Neural cell (in vitro differentiated cells): ENCODE measurements around the gene TRIM9. TPM values are rescaled to one million over a fixed set of nuclear protein-coding genes. Genes with fewer than 3 reads are reported as not detected.

ENCODE experiments used
- H2AFZ ChIP-seq: fragments of 200-600, 300-800 bp; sonication (generic), shearing (Covaris generic); 2 replicates; pipeline ENCODE4 v1.6.0; 2014; ENCODE audit warnings: low read depth, mild to moderate bottlenecking, antibody characterized with exemption, low read length, moderate library complexity
- H3F3A ChIP-seq: fragments of 200-600 bp; shearing (Covaris generic); 2 replicates; pipeline ENCODE4 v1.6.1; 2016; ENCODE audit warnings: mild to moderate bottlenecking, moderate library complexity, mixed read lengths, antibody characterized with exemption, low read length; ENCODE audit not compliant: insufficient read depth, poor library complexity, severe bottlenecking
- H3K27ac ChIP-seq: fragments of 200-600, 300-800 bp; sonication (generic), shearing (Covaris generic); 2 replicates; pipeline ENCODE4 v1.5.1; 2014; ENCODE audit warnings: mild to moderate bottlenecking, low read length, moderate library complexity
- H3K27me3 ChIP-seq: fragments of 300-800, 200-600 bp; sonication (generic), shearing (Covaris generic); 2 replicates; pipeline ENCODE4 v1.6.0; 2014; ENCODE audit warnings: mild to moderate bottlenecking, low read depth, low read length, moderate library complexity; ENCODE audit not compliant: insufficient read depth
- H3K36me3 ChIP-seq: fragments of 300-800, 200-600 bp; sonication (generic), shearing (Covaris generic); 2 replicates; pipeline ENCODE4 v1.5.1; 2014; ENCODE audit warnings: mild to moderate bottlenecking, antibody characterized with exemption, low read length, moderate library complexity; ENCODE audit not compliant: insufficient read depth
- H3K4me2 ChIP-seq: fragments of 300-800, 200-600 bp; sonication (generic), shearing (Covaris generic); 2 replicates; pipeline ENCODE4 v1.6.0; 2014; ENCODE audit warnings: mild to moderate bottlenecking, low read length
- H3K4me3 ChIP-seq: fragments of 300-800, 200-600 bp; sonication (generic), shearing (Covaris generic); 2 replicates; pipeline ENCODE4 v1.5.1; 2014; ENCODE audit warnings: mild to moderate bottlenecking, low read length, moderate library complexity
- H3K79me2 ChIP-seq: fragments of 200-600 bp; shearing (Covaris generic); replicated peaks from 2 replicates; pipeline ENCODE4 v1.6.0; 2014; ENCODE audit warnings: mild to moderate bottlenecking, low read length, moderate library complexity; ENCODE audit not compliant: insufficient read depth
- H3K9ac ChIP-seq: fragments of 300-800, 200-600 bp; sonication (generic), shearing (Covaris generic); 2 replicates; pipeline ENCODE4 v1.6.1; 2016; ENCODE audit warnings: mild to moderate bottlenecking, low read length, mixed read lengths
- H3K9me2 ChIP-seq: fragments of 200-600 bp; shearing (Covaris generic); 2 replicates; pipeline ENCODE4 v1.6.1; 2016; ENCODE audit warnings: mild to moderate bottlenecking, low read length, mixed read lengths; ENCODE audit not compliant: insufficient read depth
- H3K9me3 ChIP-seq: fragments of 200-600, 300-800 bp; sonication (generic), shearing (Covaris generic); 2 replicates; pipeline ENCODE4 v1.6.1; 2016; ENCODE audit warnings: mild to moderate bottlenecking, mixed run types, low read length, moderate library complexity, mixed read lengths
- H4K20me1 ChIP-seq: fragments of 200-600 bp; shearing (Covaris generic); 2 replicates; pipeline ENCODE4 v1.6.1; 2016; ENCODE audit warnings: mild to moderate bottlenecking, mixed run types; ENCODE audit not compliant: insufficient read depth
- EP300 ChIP-seq: fragments of 450-650 bp; conservative IDR thresholded peaks from 2 replicates; pipeline ENCODE4 v1.6.1; 2014; ENCODE audit warnings: antibody characterized with exemption, mild to moderate bottlenecking, moderate library complexity; ENCODE audit not compliant: poor library complexity, severe bottlenecking
- EZH2 ChIP-seq: fragments of 200-600, 300-800 bp; shearing (Covaris generic), sonication (generic); IDR thresholded peaks from 2 replicates; pipeline ENCODE4 v1.6.1; 2014; ENCODE audit warnings: antibody characterized with exemption, low read length, borderline replicate concordance, mild to moderate bottlenecking; ENCODE audit not compliant: insufficient read depth, poor library complexity, severe bottlenecking
- MXI1 ChIP-seq: fragments of 450-650 bp; conservative IDR thresholded peaks from 2 replicates; pipeline ENCODE4 v1.6.1; 2014; ENCODE audit warnings: antibody characterized with exemption, mild to moderate bottlenecking; ENCODE audit not compliant: poor library complexity, severe bottlenecking
- POLR2AphosphoS5 ChIP-seq: IDR thresholded peaks from 2 replicates; pipeline ENCODE4 v1.6.1; 2012
- RAD21 ChIP-seq: fragments of 450-650 bp; conservative IDR thresholded peaks from 2 replicates; pipeline ENCODE4 v1.6.1; 2014; ENCODE audit warnings: antibody characterized with exemption, mild to moderate bottlenecking, moderate library complexity
- REST ChIP-seq: IDR thresholded peaks from 2 replicates; pipeline ENCODE4 v1.6.1; 2012; ENCODE audit warnings: borderline replicate concordance
- SMC3 ChIP-seq: fragments of 450-650 bp; conservative IDR thresholded peaks from 2 replicates; pipeline ENCODE4 v1.6.1; 2014; ENCODE audit warnings: antibody characterized with exemption, mild to moderate bottlenecking, moderate library complexity; ENCODE audit not compliant: poor library complexity
- TAF1 ChIP-seq: IDR thresholded peaks from 2 replicates; pipeline ENCODE4 v1.6.1; 2012; ENCODE audit warnings: low read depth
- polyA plus RNA-seq: library from polyadenylated mRNA; depleted of rRNA; stranded (reverse); fragments of >200 nt; gene quantifications from 2 replicates; pipeline ENCODE4 v1.2.3, GENCODE V29; 2014
- TF ChIP-seq, protein P1 (sequence below): fragments of 450-650 bp; IDR thresholded peaks from 2 replicates; pipeline ENCODE4 v1.5.1; 2014; ENCODE audit warnings: antibody characterized with exemption, mild to moderate bottlenecking, moderate library complexity; ENCODE audit not compliant: poor library complexity, severe bottlenecking

TRIM9 gene
- polyA plus RNA-seq, 1 donor from 2014 or later = 15.9 TPM

DNA sequence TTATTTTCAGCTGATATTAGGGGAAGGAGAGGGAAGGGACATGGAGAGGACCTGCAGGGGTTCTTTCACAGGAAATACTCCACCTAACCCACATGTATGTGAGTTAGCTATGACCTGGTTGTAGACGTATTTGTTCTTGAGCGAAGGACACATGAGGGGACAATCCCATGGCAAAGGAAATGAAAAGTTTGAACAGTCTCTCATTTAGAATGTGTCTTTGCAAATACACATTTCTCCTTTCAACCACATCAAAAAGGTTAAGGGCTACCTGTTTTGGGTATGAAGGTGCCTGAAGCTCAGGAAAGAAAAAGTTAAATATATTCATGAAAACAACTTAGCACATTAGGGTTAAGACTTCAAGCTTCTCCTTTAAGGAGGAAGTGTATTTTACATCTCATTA, 158.0 kb downstream of the TRIM9 start:
- Histone ChIP-seq H3K4me3 (no peak overlapping the region), H3K4me2 (no peak overlapping the region), H3K36me3 (no peaks in the 10 kb centered on the region), H3K9ac (no peak overlapping the region), H2AFZ (no peak overlapping the region), H3K27ac (no peak overlapping the region), H4K20me1 (no peaks in the 10 kb centered on the region), H3K9me2 (no peaks in the 10 kb centered on the region), H3K9me3 (no peaks in the 10 kb centered on the region), H3K27me3 (peaks cover 2% of the 10 kb centered on the region), H3F3A (no peaks in the 10 kb centered on the region), H3K79me2 (no peaks in the 10 kb centered on the region)
- TF ChIP-seq EP300 (no peak), POLR2AphosphoS5 (no peak), SMC3 (no peak), REST (no peak), RAD21 (no peak), EZH2 (no peak), MXI1 (no peak), TAF1 (no peak)
- TF ChIP-seq, protein P1, sequence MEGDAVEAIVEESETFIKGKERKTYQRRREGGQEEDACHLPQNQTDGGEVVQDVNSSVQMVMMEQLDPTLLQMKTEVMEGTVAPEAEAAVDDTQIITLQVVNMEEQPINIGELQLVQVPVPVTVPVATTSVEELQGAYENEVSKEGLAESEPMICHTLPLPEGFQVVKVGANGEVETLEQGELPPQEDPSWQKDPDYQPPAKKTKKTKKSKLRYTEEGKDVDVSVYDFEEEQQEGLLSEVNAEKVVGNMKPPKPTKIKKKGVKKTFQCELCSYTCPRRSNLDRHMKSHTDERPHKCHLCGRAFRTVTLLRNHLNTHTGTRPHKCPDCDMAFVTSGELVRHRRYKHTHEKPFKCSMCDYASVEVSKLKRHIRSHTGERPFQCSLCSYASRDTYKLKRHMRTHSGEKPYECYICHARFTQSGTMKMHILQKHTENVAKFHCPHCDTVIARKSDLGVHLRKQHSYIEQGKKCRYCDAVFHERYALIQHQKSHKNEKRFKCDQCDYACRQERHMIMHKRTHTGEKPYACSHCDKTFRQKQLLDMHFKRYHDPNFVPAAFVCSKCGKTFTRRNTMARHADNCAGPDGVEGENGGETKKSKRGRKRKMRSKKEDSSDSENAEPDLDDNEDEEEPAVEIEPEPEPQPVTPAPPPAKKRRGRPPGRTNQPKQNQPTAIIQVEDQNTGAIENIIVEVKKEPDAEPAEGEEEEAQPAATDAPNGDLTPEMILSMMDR = no peak

DNA sequence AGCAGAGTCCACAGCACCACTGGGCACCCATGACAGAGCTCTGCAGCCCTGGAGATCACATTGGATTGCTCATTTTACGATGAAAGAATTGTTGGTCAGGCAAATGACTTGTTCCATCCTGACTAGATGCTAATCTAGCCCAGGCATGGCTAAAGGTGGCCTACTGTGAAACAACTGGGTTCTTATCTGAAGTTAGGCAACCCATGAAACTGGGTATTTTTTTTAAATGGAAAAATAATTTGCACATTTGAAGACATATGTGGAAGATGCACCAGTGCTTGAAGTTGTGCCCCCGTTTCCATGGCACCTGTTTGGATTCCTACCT, 158.9 kb downstream of the TRIM9 start:
- H3K4me3 ChIP-seq = no peak overlapping the region

More for the DNA sequence above, 158.9 kb downstream of the TRIM9 start:
- H2AFZ ChIP-seq = no peak overlapping the region
- H3K4me2 ChIP-seq = no peak overlapping the region
- no peaks in the 10 kb centered on the region for H4K20me1 ChIP-seq
- no peaks in the 10 kb centered on the region for H3K9me2 ChIP-seq
- no peak overlapping the region for H3K9ac ChIP-seq
- no peaks in the 10 kb centered on the region for H3F3A ChIP-seq
- TF ChIP-seq REST (no peak), EZH2 (no peak), SMC3 (no peak), RAD21 (no peak), TAF1 (no peak)
- TF ChIP-seq, protein P1 = no peak
- no peaks in the 10 kb centered on the region for H3K9me3 ChIP-seq
- no peak overlapping the region for H3K27ac ChIP-seq
- no peaks in the 10 kb centered on the region for H3K79me2 ChIP-seq
- H3K27me3 ChIP-seq = no peaks in the 10 kb centered on the region
- no peaks in the 10 kb centered on the region for H3K36me3 ChIP-seq
